ENCODE data around the gene LRRC63.
"Not testable (repeated sequence)": the region's sequence is repeated elsewhere in the genome, so short reads cannot be mapped to it uniquely, and the experiment has no call there.

The LRRC63 gene, protein sequence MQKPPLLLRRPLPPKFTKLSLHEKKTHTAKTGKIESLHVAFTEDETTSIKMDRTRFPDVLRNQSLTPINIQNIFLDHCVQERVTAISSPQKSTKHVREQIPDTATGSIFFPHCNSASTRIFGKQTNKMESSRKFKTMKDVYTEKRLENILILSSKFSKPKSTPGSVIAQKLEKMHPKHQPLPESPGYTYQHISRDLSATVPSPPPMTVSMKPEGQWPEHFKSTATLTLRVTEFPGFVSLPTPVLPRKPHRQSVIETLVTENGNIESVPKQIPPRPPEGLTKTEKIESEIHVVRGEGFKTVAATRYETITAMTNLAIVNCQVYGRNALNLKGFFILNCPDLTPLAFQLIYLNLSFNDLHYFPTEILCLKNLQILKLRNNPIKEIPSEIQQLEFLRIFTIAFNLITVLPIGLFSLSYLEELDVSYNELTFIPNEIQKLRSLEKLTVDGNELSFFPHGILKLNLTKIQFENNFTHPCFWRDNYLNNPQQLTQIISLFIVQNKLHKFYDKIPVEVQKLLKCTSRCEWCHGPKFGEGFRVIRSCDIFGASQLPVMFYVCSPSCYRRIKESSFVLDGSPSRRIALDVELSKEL

DNA sequence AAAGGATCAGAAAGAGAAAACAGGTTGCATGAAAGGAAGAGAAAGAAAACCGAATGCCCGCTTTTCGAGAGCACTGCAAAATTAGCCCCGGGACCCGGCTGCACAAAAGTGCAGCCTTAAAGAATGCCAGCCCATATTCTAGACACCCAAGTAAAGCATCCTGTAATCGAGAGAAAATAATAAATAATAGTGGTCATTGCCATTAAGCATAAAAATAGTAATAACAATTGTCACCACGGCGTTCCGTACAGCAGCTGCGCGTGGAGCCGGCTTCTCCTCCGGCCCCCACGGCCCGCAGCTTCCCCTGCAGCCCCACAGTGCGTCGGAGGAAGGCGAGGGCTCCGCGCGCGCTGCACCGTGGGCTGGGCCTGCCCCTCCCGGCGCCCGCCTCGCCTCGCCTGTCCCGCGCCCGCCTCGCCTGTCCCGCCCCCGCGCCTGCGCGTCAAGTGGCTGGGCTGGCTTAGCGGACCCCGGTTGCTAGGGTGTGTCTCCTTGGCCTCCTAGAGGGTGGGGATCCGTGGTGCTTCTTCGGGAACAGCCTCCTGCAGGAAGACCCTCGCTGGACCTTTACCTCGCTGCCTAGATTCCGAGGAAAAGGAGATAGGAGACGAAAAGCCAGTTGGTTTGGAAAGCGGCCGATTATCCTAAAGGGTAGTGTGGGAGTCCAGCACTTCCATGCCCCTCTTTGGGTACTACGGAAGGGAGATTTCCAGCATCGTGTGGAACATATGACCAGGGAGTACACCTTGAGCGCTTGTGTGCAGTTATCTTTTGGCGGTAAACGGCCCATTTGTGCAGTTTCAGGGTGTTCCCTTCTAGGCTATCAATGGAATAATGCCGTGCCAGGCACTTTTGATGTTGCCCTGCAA is at the start of gene LRRC63:
TSS of gene LRRC63 (plus strand) at position 446 of the 869 bp plus-strand sequence. CDS start 1,107 bp downstream, outside the sequence.
- DNase-seq (ENCODE audit: low read depth) = no peak

DNA sequence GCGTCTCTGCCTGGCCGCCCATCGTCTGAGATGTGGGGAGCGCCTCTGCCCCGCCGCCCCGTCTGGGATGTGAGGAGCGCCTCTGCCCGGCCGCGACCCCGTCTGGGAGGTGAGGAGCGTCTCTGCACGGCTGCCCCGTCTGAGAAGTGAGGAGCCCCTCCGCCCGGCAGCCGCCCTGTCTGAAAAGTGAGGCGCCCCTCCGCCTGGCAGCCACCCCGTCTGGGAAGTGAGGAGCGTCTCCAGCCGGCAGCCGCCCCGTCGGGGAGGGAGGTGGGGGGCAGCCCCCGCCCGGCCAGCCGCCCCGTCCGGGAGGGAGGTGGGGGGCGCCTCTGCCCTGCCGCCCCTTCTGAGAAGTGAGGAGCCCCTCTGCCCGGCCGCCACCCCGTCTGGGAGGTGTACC is 49.0 kb upstream of the LRRC63 start:
- not testable (repeated sequence) for DNase-seq (ENCODE audit: low read depth)

DNA sequence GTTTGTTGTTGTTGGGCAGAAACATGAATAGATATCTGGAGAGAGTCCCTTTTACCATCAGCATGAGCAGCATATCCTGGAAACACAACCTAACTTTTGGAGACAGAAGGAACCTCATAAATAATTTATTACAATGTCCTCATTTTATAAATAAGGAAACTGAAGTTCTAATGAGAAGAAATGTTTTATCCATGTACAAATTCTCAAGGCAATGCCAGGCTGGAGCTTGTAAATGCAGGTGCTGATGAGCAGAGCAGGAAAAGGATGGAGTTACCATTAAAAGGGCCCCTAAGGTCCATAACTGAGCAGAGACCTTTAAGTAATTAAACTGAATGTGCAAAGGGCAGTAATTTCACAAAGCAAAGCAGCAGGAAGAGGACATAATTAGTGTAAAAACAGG is 47.1 kb upstream of the LRRC63 start:
- no peak for DNase-seq (ENCODE audit: low read depth)

DNA sequence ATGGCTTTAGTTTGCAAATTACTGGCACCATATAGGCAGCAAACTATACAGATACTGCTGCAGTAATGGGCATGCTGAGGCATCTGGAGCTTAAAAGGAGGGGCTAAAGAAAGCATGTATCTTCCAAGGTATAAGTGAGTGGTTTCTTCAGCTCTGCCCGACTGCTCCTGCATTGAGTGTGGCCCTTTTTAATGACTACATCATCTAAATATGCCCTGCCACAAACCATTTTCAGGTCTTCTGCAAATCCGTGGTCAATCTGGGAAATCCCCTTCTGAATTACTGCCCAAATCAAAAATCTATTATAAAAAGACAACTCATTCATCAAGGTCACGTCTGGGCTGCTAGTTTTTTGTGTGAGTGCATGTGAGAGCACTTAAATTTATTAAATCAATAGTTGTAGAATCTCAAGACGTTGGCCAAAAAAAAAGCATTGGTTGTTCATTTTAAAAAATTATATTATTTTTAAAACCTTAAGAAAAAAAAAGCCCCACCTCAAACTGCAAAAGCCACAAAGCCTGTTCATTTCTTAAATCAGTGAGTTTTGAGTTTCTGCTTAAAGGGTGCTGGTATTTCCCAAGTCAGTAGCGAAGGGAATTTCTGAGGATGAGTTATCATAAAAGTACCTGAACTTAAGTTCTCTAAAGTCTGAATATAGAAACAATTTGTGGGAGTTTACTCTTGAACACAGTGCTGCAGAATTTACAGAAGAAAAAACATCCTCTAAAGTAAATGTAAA is 46.1 kb upstream of the LRRC63 start:
- DNase-seq (ENCODE audit: low read depth) = no peak

DNA sequence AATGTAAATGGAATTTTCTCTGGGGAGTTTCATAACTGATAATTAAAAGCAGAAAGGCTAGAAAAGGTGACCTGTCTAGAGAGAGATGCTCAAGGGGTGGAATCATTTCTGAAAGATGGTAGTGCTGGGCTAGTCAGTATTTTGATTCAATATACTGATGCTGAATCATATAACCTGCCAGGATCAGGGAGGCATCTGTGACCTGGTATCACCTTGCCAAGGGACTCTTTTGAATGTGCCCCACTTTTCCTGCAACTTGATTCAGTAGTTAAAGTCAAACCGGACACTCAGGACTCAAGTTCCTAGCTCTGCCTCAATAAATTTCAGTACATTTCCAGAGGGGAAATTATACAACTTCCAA is 45.5 kb upstream of the LRRC63 start:
- no peak for DNase-seq (ENCODE audit: low read depth)

DNA sequence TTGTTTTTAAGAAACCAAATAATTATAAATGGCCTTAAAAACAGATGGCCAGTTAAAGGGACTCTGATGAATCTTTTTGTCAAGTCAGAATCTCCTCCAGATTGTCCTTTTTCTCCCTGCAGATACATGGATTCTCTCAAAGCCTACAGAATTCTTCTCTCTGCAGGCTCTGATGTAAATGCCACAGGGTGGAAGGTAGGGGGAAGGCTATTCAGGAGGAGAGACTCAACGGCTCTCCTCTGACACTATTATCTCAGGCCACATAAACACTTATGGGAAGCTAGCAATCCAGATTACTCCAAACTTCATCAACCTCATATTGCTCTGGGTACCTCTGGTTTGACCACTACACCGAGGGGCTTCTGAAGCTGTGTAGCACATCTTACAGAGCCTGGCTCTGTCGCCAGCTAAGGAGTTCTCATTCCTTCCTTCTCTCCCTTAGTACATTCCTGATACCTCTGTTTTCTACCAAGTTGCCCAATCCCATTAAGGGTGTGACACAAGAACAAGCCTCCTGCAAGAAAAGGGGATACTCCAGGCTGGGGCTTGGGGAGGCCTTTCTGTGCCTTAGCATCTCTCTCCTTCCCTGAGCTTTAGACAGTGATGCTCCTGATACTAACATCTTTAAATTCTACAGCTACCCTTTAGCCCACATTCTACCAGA is 44.6 kb upstream of the LRRC63 start:
- DNase-seq (ENCODE audit: low read depth) = no peak

DNA sequence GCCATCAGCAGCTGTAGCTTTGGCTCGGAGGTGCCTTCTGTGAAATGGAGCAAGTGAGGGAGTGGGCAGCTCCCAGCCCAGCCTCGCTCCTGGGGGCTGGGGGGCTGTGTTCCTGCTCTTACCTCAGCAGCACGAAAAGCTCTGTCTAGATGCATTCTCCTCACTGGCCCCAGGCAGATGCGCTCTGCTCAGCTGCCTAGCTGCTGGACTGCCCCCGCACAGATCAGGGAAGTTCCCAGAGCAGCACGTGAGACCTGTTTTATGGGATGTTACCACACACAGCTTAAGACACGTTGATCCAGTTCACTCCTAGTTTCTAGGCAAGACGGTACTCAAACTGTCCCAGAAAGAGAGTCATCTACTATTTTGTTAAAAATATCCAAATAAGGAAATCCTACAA is 43.4 kb upstream of the LRRC63 start:
- no peak for DNase-seq (ENCODE audit: low read depth)

DNA sequence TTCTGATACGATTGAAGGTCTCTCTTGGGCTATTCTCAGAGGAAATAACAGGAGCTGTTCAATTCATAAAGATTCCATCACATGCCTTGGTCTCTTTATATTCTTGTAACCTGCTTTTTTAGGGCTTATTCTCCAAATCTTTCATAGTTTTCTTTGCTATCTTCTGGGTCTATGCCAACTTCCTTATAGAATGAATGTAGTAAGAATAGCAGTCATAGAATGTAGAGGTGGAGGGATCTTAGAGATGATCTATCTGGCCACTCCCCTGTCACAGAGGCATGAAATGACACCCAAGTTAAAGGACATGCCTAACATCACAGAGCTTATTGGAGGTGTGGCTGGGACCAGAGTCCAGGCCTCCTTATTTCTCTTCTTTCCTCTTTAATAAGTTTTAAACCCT is 42.9 kb upstream of the LRRC63 start:
- DNase-seq (ENCODE audit: low read depth) = no peak

DNA sequence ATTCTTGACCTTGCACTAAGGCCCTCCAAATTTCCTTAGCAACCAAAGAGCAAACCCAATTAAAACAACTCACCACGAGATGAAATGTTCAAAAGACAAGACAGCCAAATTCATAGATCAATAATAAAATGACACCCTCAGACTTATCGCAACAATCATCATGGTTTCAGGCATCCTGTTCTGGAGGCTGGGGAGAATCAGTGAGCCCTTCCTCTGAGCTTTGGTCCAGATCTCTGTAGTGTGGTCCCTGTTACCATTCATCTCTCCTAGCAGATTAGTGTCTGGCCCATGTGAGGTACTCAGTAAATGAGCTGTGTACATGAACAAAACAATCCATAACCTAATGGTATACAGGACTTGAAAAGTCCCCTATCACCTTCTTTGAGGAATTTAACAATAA is 42.0 kb upstream of the LRRC63 start:
- no peak for DNase-seq (ENCODE audit: low read depth)

DNA sequence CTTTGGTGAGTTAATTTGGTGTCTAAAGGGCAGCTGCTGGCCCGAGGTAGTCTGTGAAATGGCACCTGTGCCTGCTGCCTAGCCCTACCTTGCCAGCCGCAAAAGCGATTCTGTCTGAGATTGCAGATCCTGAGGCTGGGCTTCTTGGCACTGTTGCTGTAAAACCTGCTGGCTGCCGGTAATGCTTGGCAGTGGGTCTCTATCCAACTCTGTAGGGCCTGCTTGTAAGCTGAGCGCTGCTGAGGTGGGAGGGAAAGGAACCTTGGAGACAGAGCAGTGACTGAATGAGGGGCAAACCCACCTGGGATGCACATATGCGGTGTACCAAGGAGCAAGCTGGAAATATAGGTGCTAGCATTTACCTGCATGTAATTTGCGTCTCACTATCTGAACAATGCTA is 41.5 kb upstream of the LRRC63 start:
- DNase-seq (ENCODE audit: low read depth) = no peak

DNA sequence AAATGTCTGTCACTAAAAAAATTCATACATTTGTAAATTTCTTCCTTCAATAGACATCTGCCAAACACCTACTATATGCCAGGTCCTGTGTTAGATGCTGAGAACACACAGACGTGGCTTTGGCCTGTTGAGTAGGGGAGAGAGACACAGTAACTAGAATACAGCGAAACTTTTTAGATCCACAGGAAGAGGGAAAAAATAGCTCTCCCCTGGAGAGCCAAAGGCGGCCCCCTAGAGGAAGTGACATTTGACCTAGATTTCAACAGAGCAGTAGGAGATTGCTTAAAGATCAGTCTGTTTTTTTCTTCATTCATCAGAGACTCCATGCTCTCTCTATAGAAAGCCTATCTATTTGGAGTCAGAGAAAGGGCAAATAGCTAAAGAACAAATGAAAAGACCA is 41.0 kb upstream of the LRRC63 start:
- DNase-seq (ENCODE audit: low read depth) = no peak

DNA sequence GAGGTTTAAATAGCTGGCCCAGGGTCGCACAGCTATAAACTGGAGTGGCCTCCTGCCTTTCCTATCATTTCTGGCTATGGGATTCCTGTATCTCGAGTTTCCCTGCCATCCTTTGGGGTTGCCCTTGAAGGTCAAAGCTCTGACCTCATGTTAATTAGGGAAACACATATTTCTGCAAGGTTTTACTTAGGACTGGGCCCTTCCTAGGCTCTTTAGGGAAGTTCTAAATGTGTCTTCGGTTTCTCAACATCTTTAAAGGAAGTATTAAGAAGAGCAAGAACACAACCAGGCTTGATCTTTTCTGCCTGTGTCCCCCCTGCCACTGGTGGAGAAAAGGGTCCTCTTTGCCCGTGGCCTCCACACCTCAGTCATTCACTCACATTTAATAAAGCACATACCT is 40.5 kb upstream of the LRRC63 start:
- DNase-seq (ENCODE audit: low read depth) = no peak

DNA sequence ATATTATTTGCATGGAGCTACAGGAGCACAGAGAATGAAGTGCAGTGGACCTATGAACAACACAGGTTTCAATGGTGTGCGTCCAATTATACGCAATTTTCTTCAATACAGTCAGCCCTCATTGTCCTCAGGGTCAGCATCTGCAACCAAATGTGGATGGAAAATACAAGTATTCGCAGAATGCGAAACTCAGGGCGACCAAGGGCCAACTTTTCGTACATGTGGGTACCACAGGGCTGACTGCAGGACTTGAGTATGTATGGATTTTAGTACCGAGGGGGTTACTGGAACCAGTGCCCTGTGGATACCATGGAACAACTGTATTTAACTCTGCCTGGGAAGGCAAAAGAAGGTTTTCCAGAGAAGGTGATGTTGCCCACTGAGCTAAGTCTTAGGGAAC is 40.0 kb upstream of the LRRC63 start:
- DNase-seq (ENCODE audit: low read depth) = no peak

DNA sequence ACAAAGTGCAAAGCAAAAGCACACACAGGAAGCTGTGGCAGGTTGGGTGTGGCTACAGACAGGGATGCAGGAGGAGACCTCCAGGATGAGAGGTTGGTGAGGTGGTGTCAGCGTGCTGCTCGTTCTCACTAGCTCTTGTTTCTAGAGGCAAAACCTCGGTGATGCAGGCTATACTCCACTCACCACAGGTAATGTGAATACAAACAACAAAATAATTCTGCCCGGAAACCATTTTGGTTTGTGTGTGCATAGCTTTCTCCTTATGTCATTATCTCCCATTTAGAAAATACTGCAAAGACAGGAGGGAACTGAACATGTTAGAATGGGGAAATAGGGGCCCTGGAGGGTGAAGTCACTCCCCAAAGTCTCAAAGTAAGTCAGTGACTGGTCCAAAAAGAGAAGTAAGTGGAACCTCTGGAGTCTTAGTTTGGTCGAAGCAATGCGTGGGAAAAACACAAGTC is 39.2 kb upstream of the LRRC63 start:
- DNase-seq (ENCODE audit: low read depth) = no peak

DNA sequence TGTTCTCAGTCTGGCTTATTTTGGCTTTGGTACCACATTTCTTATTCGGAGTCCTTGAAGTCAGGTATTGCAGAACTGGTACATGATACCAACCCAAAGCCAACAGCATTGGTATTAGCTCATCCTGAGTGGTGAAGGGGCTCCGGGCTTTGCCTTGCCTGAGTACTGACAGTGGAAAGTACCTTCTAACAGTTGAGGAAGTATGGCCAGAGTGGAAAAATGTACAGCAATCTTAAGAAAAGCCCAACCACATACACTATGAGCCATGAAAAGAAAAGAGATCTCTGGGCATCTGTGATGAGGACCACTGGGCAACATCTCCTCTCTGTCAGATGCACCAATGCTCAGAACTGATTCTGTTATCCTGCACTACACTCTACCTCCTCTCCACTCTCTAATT is 38.1 kb upstream of the LRRC63 start:
- DNase-seq (ENCODE audit: low read depth) = no peak

DNA sequence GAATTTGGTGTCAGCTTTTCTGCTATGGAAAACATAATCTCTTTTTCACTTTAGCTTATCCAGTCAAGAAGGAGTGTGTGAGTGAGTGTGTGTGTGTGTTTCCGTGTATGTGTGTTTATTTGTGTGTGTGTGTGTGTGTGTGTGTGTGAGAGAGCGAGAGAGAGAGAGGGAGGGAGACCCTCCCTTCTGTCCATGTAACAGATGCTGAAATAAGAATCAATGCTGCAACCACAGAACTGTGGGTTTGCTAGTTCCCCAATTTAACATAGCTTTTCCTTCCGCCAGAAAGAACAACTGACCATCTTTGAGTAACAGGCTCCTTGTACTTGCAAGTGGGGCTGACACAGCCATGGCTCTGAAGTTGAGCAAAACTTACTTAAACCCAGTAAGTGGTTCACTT is 35.0 kb upstream of the LRRC63 start:
- no peak for DNase-seq (ENCODE audit: low read depth)

DNA sequence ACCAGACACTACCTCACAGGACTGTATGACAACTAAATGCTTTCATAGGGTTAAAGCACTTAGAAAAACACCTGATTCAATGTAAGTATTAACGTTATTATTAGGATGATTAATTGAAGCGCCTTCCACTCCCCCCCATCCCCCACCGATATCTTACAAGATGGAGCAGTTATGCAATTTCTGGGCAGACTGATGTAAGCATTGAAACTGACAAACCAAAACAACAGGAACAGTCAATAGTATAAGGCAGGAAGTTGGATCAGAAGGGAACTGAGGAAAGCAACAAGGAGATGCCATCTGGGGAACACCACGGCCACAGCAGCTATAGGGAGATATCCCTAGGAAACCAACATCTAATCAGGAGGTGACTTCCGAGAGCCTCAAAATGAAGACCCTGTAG is 33.6 kb upstream of the LRRC63 start:
- DNase-seq (ENCODE audit: low read depth) = no peak

DNA sequence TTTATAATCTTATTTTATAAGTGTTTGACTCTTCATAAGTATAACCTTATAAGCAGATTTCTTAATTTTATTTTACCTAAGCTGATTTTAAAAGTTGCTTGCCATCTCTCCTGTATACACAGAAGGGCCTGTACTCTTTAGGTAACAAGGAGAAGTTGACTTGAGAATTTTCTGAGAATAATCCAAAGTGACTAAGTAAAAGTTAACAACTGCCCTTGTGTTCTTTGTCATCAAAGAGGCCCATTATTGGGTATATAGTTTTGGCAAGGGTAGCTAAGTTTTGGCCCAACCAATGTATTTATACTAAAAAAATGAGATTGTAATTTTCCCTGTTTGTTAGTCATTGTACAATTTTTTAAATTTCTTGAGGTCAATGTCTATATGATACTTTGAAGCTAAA is 32.9 kb upstream of the LRRC63 start:
- DNase-seq (ENCODE audit: low read depth) = no peak

DNA sequence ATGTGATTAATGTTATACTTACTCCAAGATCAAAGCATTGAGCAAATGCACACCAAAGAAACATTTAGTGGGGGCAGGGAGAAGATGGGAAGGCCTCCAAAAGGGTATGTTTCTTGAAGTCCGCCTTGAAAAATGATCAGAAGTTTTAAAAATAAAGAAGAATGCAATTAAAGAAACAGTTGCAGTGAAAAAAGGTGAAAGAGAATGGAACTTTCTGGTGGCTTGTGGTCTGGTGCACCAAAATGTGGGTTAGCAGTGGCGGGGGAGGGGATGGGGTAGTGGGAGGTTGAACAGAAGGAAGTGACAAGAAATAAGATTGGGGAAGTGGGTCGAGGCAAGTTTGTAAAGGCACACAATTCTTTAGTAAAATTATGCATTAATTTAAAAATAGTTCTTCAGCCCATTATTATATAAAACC is 32.2 kb upstream of the LRRC63 start:
- no peak for DNase-seq (ENCODE audit: low read depth)

DNA sequence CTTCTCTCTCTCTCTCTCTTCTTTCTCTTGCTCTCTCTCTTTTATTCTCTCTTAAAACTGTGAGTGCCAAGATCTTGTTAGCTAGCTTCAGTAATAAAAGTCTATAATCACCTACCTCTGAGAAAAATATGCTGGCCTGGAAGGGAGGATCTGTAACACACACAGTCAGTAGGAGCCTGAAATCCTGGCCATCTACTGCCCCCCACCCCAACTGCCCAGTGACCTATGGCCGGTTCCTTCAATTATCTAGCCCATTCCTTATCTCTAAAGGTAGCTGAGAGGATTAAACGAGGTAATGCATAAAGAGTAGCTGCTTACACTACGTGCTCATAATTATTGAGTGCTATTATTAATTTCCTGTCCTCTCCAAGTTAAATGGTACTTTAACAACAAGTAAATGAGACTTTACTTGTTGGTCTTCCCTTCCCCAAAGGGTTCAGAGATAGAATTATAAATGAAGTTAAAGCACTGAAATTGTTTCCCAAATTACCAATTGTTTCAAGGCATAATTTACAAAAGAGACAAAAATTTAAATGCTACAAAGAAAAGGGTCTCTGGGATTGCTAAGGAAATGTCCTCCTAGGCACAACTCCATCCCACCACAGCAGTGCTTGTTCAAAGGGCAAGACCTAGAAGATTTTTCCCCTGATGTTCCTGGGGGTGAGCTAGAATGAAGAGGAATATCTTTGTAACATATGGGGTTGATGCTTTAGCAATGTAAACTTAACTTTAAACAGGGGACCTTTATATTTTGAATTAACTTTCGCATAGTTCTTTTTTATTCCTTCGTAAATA is 31.6 kb upstream of the LRRC63 start:
- DNase-seq (ENCODE audit: low read depth) = no peak

DNA sequence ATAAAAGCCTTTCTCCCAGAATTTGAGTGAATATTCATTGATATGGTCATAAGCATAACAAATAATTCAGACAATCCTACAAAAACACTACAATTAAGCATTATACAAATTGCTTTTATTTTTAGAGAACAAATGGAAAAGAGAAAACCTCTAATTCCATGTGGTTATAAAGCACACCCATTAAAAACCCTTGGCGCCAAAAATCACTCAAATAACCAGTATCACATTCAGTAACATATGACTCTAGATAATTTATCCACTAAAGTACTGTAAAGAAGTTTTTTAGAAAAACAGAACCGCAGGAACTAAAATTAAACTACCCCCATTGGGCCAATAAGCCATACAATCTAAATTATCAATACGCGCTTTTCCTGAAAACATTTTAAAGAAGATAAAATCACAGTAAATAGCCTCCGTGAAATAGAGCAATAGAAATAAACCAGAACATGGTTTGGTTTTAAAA is 30.3 kb upstream of the LRRC63 start:
- no peak for DNase-seq (ENCODE audit: low read depth)

All from HS-27A (cell line).